Erythroblast (primary cell): ENCODE data around the gene DNAI1.

ENCODE experiments used
- GATA1 ChIP-seq: IDR thresholded peaks from 2 replicates; pipeline ENCODE4 v1.6.1; 2011; ENCODE audit warnings: low read depth, mild to moderate bottlenecking, control low read depth, low read length, moderate library complexity
- POLR2A ChIP-seq: IDR thresholded peaks from 2 replicates; pipeline ENCODE4 v1.6.1; 2011; ENCODE audit warnings: mild to moderate bottlenecking, low read length

- TF ChIP-seq POLR2A (no peak), GATA1 (no peak)
Observed at GRCh38 chr9:34558364-34558763, 99.8 kb downstream of the DNAI1 start.
